GM18867 (cell line): ENCODE data around the gene ZC3H11A.
"Not testable (repeated sequence)": the region's sequence is repeated elsewhere in the genome, so short reads cannot be mapped to it uniquely, and the experiment has no call there.

Experiments used
- ATAC-seq: cut with Tn5 transposase; IDR thresholded peaks from one replicate; pipeline ENCODE4 v1.9.1; 2021; ENCODE audit warnings: mild to moderate bottlenecking, moderate library complexity; ENCODE audit not compliant: unreplicated experiment

Gene ZC3H11A

GRCh38 chr1:203795441-203796235 is at the start of gene ZC3H11A, which contains the start of gene ZBED6:
TSS of gene ZC3H11A (plus strand) at chr1:203795623. CDS start at chr1:203817071, 21,448 bp downstream.
TSS of gene ZBED6 (plus strand) at chr1:203795623. CDS start at chr1:203797523, 1,900 bp downstream.
- ATAC-seq = peak; percentile 94

GRCh38 chr1:203746281-203746680 is 49.1 kb upstream of the ZC3H11A start:
- no peak for ATAC-seq

- ATAC-seq = no peak
Measured at GRCh38 chr1:203751051-203751450, 44.4 kb upstream of the ZC3H11A start.

GRCh38 chr1:203751618-203752361 is 43.6 kb upstream of the ZC3H11A start:
- not testable (repeated sequence) for ATAC-seq

GRCh38 chr1:203754455-203754864 is 41.0 kb upstream of the ZC3H11A start:
- ATAC-seq = peak; percentile 50

GRCh38 chr1:203756036-203756435 is 39.4 kb upstream of the ZC3H11A start:
- peak; percentile 49 for ATAC-seq

GRCh38 chr1:203758749-203759148 is 36.7 kb upstream of the ZC3H11A start:
- ATAC-seq = not testable (repeated sequence)

GRCh38 chr1:203760506-203760905 is 34.9 kb upstream of the ZC3H11A start:
- ATAC-seq = no peak

- ATAC-seq = not testable (repeated sequence)
Measured at GRCh38 chr1:203761958-203762357, 33.5 kb upstream of the ZC3H11A start.

- no peak for ATAC-seq
Measured at GRCh38 chr1:203763505-203763904, 31.9 kb upstream of the ZC3H11A start.

- no peak for ATAC-seq
Measured at GRCh38 chr1:203764105-203765028, 31.1 kb upstream of the ZC3H11A start.

- ATAC-seq = peak; percentile 91
Measured at GRCh38 chr1:203765029-203765837, 30.2 kb upstream of the ZC3H11A start, which contains the start of gene LAX1. TSS of gene LAX1 (plus strand) at chr1:203765183. CDS start at chr1:203765566, 383 bp downstream.

- ATAC-seq = no peak
Measured at GRCh38 chr1:203768256-203768655, 27.2 kb upstream of the ZC3H11A start.

GRCh38 chr1:203769505-203770343 is 25.7 kb upstream of the ZC3H11A start:
- ATAC-seq = no peak

GRCh38 chr1:203771901-203772301 is 23.5 kb upstream of the ZC3H11A start:
- ATAC-seq = no peak

- no peak for ATAC-seq
Measured at GRCh38 chr1:203772836-203773235, 22.6 kb upstream of the ZC3H11A start.

GRCh38 chr1:203776636-203777035 is 18.8 kb upstream of the ZC3H11A start:
- no peak for ATAC-seq

GRCh38 chr1:203777596-203777995 is 17.8 kb upstream of the ZC3H11A start:
- no peak for ATAC-seq

- no peak for ATAC-seq
Measured at GRCh38 chr1:203778146-203778545, 17.3 kb upstream of the ZC3H11A start.
